GM12801 (cell line): ENCODE measurements around the gene ITGA2.

Experiments used
- CTCF ChIP-seq: IDR thresholded peaks from one replicate; pipeline ENCODE4 v1.5.1; 2011; ENCODE audit warnings: control low read depth; ENCODE audit not compliant: insufficient read length; ENCODE audit errors: extremely low read depth

ITGA2 gene

GRCh38 chr5:53041071-53041692 is 52.0 kb downstream of the ITGA2 start:
- TF ChIP-seq CTCF = no peak

GRCh38 chr5:53041740-53042139 is 52.6 kb downstream of the ITGA2 start:
- TF ChIP-seq CTCF = no peak

GRCh38 chr5:53045263-53045662 is 56.1 kb downstream of the ITGA2 start:
- TF ChIP-seq CTCF = no peak

GRCh38 chr5:53048248-53048647 is 59.1 kb downstream of the ITGA2 start:
- TF ChIP-seq CTCF = no peak

GRCh38 chr5:53052499-53052898 is 63.3 kb downstream of the ITGA2 start:
- no peak for TF ChIP-seq CTCF

- TF ChIP-seq CTCF = no peak
Measured at GRCh38 chr5:53053364-53053763, 64.2 kb downstream of the ITGA2 start.

GRCh38 chr5:53055365-53055764 is 66.2 kb downstream of the ITGA2 start:
- no peak for TF ChIP-seq CTCF
